SK-N-SH (cell line): ENCODE results near the gene SOX30.

Source experiments
- ELF1 ChIP-seq: IDR thresholded peaks from 2 replicates; pipeline ENCODE4 v1.4.0; 2012
- EZH2phosphoT487 ChIP-seq: fragments of 200-600 bp; sonication (generic); IDR thresholded peaks from 2 replicates; pipeline ENCODE4 v1.6.1; 2017; ENCODE audit warnings: low read depth, mixed run types, mild to moderate bottlenecking, antibody characterized with exemption, moderate library complexity, borderline replicate concordance
- GABPA ChIP-seq: IDR thresholded peaks from 2 replicates; pipeline ENCODE4 v1.4.0; 2012; ENCODE audit warnings: low read depth, mild to moderate bottlenecking
- POLR2AphosphoS5 ChIP-seq: IDR thresholded peaks from 2 replicates; pipeline ENCODE4 v1.6.1; 2012; ENCODE audit warnings: low read depth, low read length
- RAD21 ChIP-seq: IDR thresholded peaks from 2 replicates; pipeline ENCODE4 v1.6.1; 2012; ENCODE audit warnings: mild to moderate bottlenecking, low read length
- RFX5 ChIP-seq: IDR thresholded peaks from 2 replicates; pipeline ENCODE4 v1.6.1; 2012; ENCODE audit warnings: mild to moderate bottlenecking, improper control_type of control experiment, low read length
- SMC3 ChIP-seq: IDR thresholded peaks from 2 replicates; pipeline ENCODE4 v1.6.1; 2012; ENCODE audit warnings: low read depth, low read length, improper control_type of control experiment
- YY1 ChIP-seq: IDR thresholded peaks from 2 replicates; pipeline ENCODE4 v1.4.0; 2012; ENCODE audit warnings: low read depth, mild to moderate bottlenecking
- TF ChIP-seq, protein P1 (sequence below): IDR thresholded peaks from 2 replicates; pipeline ENCODE4 v1.4.0; 2012; ENCODE audit warnings: low read depth
- TF ChIP-seq, protein P2 (sequence below): fragments of 200-600 bp; sonication (generic); IDR thresholded peaks from 2 replicates; pipeline ENCODE4 v1.6.1; 2017; ENCODE audit warnings: antibody characterized with exemption, mild to moderate bottlenecking, moderate library complexity
- TF ChIP-seq, protein P3 (sequence below): fragments of 150-350 bp; IDR thresholded peaks from 2 replicates; pipeline ENCODE4 v1.6.1; 2017; ENCODE audit warnings: antibody characterized with exemption, low read length, low read depth, borderline replicate concordance

DNA sequence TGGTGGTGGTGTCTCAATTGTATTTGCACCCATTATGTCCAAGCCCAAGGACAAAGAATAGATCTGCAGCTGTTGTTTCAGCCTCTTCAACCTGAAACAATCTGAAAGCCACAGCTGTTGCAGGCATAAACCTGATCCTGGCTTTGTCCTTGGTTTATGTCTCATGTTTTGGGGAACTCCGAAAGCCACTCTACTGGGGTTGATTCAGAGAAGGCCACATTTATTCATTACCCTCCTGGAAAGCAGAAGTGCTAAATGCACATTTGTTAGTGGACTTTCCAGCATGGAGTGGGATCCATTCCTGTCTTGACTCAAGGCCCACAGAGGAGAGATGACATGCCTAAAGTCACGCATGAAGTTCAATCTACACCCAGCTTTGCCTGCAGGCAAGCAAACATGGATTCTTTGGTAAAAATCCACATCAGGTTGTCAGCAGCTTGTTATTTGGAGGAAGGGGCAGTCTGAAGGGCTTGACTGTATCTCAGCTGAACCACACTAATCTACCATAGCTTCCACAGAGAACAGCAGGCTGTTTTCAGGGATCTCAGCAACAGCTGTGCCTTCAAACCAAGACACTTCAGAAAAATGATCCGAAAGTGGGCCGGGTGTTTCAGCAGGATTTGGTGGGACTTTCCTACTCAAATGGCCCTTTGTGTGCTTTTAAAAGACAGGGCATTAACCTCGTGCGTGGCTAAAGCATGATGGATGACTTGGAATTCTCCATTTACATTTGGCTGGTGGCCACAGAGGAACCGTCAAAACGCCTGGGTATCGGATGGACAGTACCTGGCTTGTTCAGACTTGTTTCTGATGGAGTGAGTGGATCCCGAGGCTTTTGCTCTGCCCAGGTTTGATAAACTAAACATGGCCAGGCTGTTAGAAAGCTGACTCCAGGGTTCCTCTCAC lies 40.4 kb downstream of the SOX30 start:
- TF ChIP-seq, protein P1, sequence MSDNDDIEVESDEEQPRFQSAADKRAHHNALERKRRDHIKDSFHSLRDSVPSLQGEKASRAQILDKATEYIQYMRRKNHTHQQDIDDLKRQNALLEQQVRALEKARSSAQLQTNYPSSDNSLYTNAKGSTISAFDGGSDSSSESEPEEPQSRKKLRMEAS = 0 out of 2 replicates have a peak, but pooled peaks have one; percentile 36
- TF ChIP-seq, protein P2, sequence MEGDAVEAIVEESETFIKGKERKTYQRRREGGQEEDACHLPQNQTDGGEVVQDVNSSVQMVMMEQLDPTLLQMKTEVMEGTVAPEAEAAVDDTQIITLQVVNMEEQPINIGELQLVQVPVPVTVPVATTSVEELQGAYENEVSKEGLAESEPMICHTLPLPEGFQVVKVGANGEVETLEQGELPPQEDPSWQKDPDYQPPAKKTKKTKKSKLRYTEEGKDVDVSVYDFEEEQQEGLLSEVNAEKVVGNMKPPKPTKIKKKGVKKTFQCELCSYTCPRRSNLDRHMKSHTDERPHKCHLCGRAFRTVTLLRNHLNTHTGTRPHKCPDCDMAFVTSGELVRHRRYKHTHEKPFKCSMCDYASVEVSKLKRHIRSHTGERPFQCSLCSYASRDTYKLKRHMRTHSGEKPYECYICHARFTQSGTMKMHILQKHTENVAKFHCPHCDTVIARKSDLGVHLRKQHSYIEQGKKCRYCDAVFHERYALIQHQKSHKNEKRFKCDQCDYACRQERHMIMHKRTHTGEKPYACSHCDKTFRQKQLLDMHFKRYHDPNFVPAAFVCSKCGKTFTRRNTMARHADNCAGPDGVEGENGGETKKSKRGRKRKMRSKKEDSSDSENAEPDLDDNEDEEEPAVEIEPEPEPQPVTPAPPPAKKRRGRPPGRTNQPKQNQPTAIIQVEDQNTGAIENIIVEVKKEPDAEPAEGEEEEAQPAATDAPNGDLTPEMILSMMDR = no peak
- TF ChIP-seq ELF1 = no peak
- no peak for TF ChIP-seq POLR2AphosphoS5
- TF ChIP-seq RFX5 = no peak
- TF ChIP-seq EZH2phosphoT487 = no peak
- no peak for TF ChIP-seq SMC3
- TF ChIP-seq, protein P3, sequence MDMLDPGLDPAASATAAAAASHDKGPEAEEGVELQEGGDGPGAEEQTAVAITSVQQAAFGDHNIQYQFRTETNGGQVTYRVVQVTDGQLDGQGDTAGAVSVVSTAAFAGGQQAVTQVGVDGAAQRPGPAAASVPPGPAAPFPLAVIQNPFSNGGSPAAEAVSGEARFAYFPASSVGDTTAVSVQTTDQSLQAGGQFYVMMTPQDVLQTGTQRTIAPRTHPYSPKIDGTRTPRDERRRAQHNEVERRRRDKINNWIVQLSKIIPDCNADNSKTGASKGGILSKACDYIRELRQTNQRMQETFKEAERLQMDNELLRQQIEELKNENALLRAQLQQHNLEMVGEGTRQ = no peak
- TF ChIP-seq RAD21 = no peak
- no peak for TF ChIP-seq GABPA
- TF ChIP-seq YY1 = no peak
